GM13977 (cell line): ENCODE measurements around the gene JOSD2.

Source experiments
- DNase-seq: peaks from one replicate; pipeline ENCODE4 v3.0.0; 2012; ENCODE audit warnings: low spot score
- CTCF ChIP-seq: IDR thresholded peaks from 2 replicates; pipeline ENCODE4 v1.5.1; 2012; ENCODE audit warnings: mild to moderate bottlenecking, control low read depth; ENCODE audit not compliant: insufficient read depth; ENCODE audit errors: extremely low read depth, missing control alignments
- in situ Hi-C: fragments of 300-500 bp; cut with MboI; formaldehyde crosslinking; loops from one replicate; pipeline ENCODE4 v1.12.0; 2022; ENCODE audit warnings: low sequenced_read_pairs, low pct_unique_long_range_greater_than_20kb, mixed read lengths, inconsistent platforms; ENCODE audit not compliant: unreplicated experiment

The JOSD2 gene

DNA sequence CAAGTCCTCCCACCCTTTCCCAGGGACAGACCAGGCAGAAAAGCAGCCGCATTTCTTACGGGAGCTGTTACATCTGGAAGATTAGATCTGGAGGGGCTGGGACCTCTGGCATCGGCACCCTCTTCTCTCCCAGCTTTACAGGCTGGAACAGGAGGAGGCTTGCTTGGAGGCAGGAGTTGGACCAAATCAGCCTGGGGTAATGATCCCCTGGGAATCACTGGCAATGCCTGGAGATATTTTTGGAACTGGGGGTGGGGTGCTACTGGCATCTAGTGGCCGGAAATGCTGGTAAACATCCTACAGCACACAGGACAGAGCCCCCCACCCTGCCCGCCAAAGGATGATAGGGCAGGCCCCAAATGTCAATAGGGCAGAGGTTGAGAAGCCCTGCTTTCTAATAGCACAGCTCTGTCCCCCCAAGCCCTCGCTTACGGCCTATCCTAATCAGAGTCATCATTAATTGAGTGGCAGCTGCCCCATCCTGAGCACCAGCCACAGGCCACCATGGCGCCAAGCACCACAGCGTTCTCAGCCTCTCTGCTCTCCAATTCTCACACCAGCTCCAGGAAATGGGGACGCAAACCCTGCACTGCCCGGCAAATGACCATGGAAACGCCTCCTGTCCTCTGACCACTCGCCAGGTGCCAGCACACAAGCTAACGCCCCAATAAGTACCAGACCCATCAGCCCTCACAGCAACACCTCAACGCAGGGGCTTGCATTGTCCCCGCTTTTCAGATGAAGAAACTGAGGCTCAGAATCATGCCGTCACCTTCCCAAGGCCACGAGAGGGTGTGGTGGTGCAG is 36.6 kb upstream of the JOSD2 start:
- no peak for TF ChIP-seq CTCF
- no peak for DNase-seq
- in situ Hi-C loops = loop anchor here (25.0 kb wide), 1 partner anchor 240 kb away; the partner anchor contains the start of gene ACP4

DNA sequence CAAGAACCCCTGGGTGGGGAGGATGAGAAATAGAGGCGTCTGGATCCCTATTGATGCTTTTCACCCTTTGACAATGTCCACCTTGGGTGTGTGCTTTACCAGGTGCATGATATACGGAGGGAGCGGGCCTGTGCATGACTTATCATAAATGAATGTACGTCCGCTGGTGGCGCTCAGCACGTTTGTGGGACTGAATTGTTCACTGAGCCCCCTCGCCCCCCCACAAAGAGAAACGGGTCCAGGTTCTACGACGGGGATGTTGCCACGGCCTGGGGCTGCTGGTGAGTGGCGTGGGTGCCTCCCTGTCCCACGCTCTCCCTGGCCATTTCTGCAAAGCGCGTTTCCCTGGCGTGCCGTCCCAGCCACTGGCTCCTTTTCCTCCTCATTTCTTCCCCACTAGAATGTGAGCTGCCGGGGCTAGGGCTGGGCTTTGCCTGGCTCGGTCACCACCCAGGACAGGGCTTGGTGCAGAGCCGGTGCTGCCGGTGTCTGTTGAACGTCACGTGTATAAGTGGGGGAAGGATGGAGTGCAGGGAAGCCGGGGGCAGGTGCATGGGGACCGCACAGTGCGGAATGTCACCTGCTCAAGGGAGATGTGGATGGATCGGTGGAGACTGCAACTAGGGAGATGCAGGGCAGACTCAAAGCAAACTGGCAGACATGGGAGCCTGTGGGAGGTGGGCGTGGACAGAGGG is 35.7 kb upstream of the JOSD2 start:
- DNase-seq = no peak
- no peak for TF ChIP-seq CTCF
- in situ Hi-C loops = loop anchor here (25.0 kb wide), 1 partner anchor 241 kb away; the partner anchor contains the start of gene ACP4

GRCh38 chr19:50542943-50543342 is 32.0 kb upstream of the JOSD2 start:
- no peak for TF ChIP-seq CTCF
- DNase-seq = no peak
- in situ Hi-C loops = loop anchor here (25.0 kb wide), 1 partner anchor 244 kb away; the partner anchor contains the start of gene ACP4

DNA sequence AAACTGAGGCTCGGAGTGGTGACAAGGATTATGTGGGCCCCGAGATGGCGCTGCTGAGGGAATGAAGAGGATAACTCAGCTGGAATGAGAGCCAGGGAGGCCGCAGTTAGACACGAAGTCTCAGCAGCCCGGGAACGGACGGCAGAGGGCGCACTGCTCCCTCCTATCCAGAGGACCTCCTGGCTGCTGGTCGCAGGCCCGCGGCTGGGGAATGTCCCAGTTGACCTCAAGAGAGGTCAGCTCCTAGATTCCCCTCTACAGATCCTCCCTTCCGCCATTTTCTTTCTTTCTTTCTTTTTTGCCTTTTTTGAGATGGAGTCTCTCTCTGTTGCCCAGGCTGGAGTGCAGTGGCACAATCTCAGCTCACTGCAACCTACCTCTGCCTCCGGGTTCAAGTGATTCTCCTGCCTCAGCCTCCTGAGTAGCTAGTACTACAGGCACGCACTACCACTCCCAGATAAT is 26.8 kb upstream of the JOSD2 start:
- peak; percentile 86 for DNase-seq
- TF ChIP-seq CTCF = peak; percentile 86
- in situ Hi-C loops = loop anchor here (25.0 kb wide), 1 partner anchor 250 kb away; the partner anchor contains the start of gene ACP4

DNA sequence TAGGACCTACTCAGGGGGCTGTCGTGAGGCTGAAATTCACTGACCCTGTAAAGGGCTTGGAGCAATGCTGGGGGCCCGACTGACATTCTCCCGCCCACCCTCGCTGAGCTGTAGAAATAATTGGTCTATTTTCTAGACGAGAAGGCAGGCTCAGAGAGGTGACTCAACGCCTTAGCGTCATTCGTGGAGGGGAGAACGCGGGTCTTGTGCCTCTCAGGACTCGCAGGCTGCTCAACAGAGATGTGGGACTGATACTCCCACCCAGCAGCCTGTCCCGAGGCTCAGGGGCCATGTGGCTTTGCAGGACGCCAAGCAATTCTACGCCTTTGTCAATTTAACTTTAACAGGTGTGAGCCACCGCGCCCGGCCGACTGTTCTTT is 26.3 kb upstream of the JOSD2 start:
- in situ Hi-C loops = loop anchor here (25.0 kb wide), 1 partner anchor 250 kb away; the partner anchor contains the start of gene ACP4
- no peak for DNase-seq
- TF ChIP-seq CTCF = no peak

- DNase-seq = no peak
- in situ Hi-C loops = loop anchor here (25.0 kb wide), 1 partner anchor 251 kb away; the partner anchor contains the start of gene ACP4
- TF ChIP-seq CTCF = no peak
Observed at GRCh38 chr19:50536662-50537305, 25.8 kb upstream of the JOSD2 start.
